ENCODE data around the gene MICU2. TPM values are rescaled to one million over a fixed set of nuclear protein-coding genes. Genes with fewer than 3 reads are reported as not detected.

The MICU2 gene
- total and polyA plus RNA-seq, 2 donors (not counting 3 experiments of a cell fraction or from before 2014, with no cell fraction given), result 24.0 to 36.7 TPM

GRCh38 chr13:21530656-21531055, 73.3 kb downstream of the MICU2 start:
- no peaks in the 10 kb centered on the region for H3K27me3 ChIP-seq (ENCODE audit: control insufficient read depth in 2 of 2, insufficient read depth in 2 of 2, low read length in 2 of 2)
- ChIA-PET CTCF (no interaction called here), POLR2A (no interaction called here)
- no peaks in the 10 kb centered on the region for H3K9me3 ChIP-seq (replicated peaks; ENCODE audit: control insufficient read depth, insufficient read depth, low read length)
- H3K79me2 ChIP-seq (ENCODE audit: control insufficient read depth, insufficient read depth, low read length), result no peaks in the 10 kb centered on the region
- intact Hi-C loops (cut with micrococcal nuclease), result no loop called here
- no peaks in the 10 kb centered on the region for H3K36me3 ChIP-seq (ENCODE audit: control insufficient read depth in 2 of 2, extremely low read depth in 1 of 2, insufficient read depth in 2 of 2, low read length in 2 of 2)
- no peaks in the 10 kb centered on the region for H3K4me1 ChIP-seq (ENCODE audit: control insufficient read depth, extremely low read depth, insufficient read depth, low read length)
- no peak overlapping the region for H3K27ac ChIP-seq (ENCODE audit: insufficient read depth, low read depth, low read length)
- peaks cover 2% of the 10 kb centered on the region for H3K9me1 ChIP-seq (replicated peaks; ENCODE audit: control insufficient read depth, extremely low read depth, insufficient read depth, low read length)
- BruUV-seq (replicated peaks), result no TSS peak
- FAIRE-seq (no peak), DNase-seq (ENCODE audit: low read depth, low spot score) (no peak)
- dilution Hi-C loops (cut with MboI; ENCODE audit: extremely low pct_ligation_motif_present, low sequenced_read_pairs), result no loop called here
- no peak overlapping the region for H3K9ac ChIP-seq (replicated peaks; ENCODE audit: extremely low read depth, insufficient read depth, low read length)
- H4K20me1 ChIP-seq (replicated peaks; ENCODE audit: control insufficient read depth, extremely low read depth, insufficient read depth, low read length), result no peaks in the 10 kb centered on the region
- no peak overlapping the region for H3K4me2 ChIP-seq (ENCODE audit: insufficient read depth, low read length)
- H3K4me3 ChIP-seq (replicated peaks in 1 of 3; ENCODE audit: insufficient read depth in 1 of 3, low read depth in 1 of 3, low read length in 3 of 3), result no peak overlapping the region
- H2AFZ ChIP-seq (ENCODE audit: low read depth, low read length), result no peak overlapping the region
- TF ChIP-seq POLR2A (IDR thresholded peaks at IDR 0.05; ENCODE audit: low read depth, low read length) (no peak), MYC (IDR thresholded peaks at IDR 0.05; ENCODE audit: low read depth, low read length) (no peak), FOS (IDR thresholded peaks at IDR 0.05; ENCODE audit: borderline replicate concordance, insufficient read depth, low read length) (no peak), GATA2 (IDR thresholded peaks at IDR 0.05; ENCODE audit: insufficient read depth, insufficient read length, low read depth, low read length) (no peak), MAX (IDR thresholded peaks at IDR 0.05; ENCODE audit: insufficient read depth, insufficient read length) (no peak), JUN (IDR thresholded peaks at IDR 0.05; ENCODE audit: borderline replicate concordance, insufficient read depth, insufficient read length, low read depth) (no peak), EZH2 (IDR thresholded peaks at IDR 0.05; ENCODE audit: borderline replicate concordance, low read depth, low read length, severe bottlenecking) (no peak), POLR2AphosphoS5 (IDR thresholded peaks at IDR 0.05; ENCODE audit: insufficient read depth, low read depth, low read length) (no peak), CTCF (IDR thresholded peaks at IDR 0.05; ENCODE audit: extremely low read depth in 1 of 2, insufficient read depth in 1 of 2, low read depth in 1 of 2, low read length in 2 of 2) (no peak)

All from endothelial cell of umbilical vein (primary cell).